ENCODE data around the gene APEH. TPM values are rescaled to one million over a fixed set of nuclear protein-coding genes. Genes with fewer than 3 reads are reported as not detected.

Gene APEH
- total RNA-seq, 1 experiment from 2014 or later: 215 TPM

GRCh38 chr3:49720855-49721595 is 46.9 kb downstream of the APEH start:
- H3K4me3 Mint-ChIP-seq: peak overlapping the region in 1 of 2 experiments; percentile 12; a peak in 2 of 5 replicates
- Histone ChIP-seq H4K8ac (replicated peaks; ENCODE audit: insufficient read length, low read depth, low read length) (no peak overlapping the region), H3K14ac (ENCODE audit: insufficient read depth, low read length) (no peak overlapping the region), H3K4me2 (ENCODE audit: insufficient read depth, insufficient read length, low read length) (no peak overlapping the region), H2AK5ac (ENCODE audit: insufficient read length, low read length) (no peak overlapping the region), H2BK5ac (ENCODE audit: insufficient read length, low read length) (no peak overlapping the region), H3K56ac (ENCODE audit: insufficient read length, low read depth, low read length) (no peak overlapping the region), H4K5ac (ENCODE audit: insufficient read length, low read depth, low read length) (no peak overlapping the region), H3K9ac (ENCODE audit: extremely low read depth, insufficient read length, low read length) (no peak overlapping the region), H3K27me3 (ENCODE audit: insufficient read depth, low read length) (no peaks in the 10 kb centered on the region), H4K20me1 (ENCODE audit: control insufficient read depth, insufficient read depth, insufficient read length) (no peaks in the 10 kb centered on the region), H3K4me1 (ENCODE audit: insufficient read depth, low read length) (no peaks in the 10 kb centered on the region), H4K91ac (ENCODE audit: insufficient read length, low read depth, low read length) (no peak overlapping the region), H2BK12ac (ENCODE audit: insufficient read length, low read depth, low read length) (no peak overlapping the region), H2BK20ac (ENCODE audit: low read depth, low read length, poor library complexity, severe bottlenecking) (no peak overlapping the region), H3K9me3 (ENCODE audit: control insufficient read depth, low read depth, low read length) (no peaks in the 10 kb centered on the region), H3T11ph (ENCODE audit: low read length) (no peak overlapping the region), H2BK120ac (ENCODE audit: low read depth, low read length, poor library complexity, severe bottlenecking) (no peak overlapping the region), H3K79me2 (ENCODE audit: insufficient read depth, low read length) (no peaks in the 10 kb centered on the region), H2BK15ac (ENCODE audit: low read depth, low read length) (no peak overlapping the region), H3K79me1 (ENCODE audit: insufficient read depth, low read depth, low read length, poor library complexity, severe bottlenecking) (peaks cover 2% of the 10 kb centered on the region), H3K4ac (ENCODE audit: low read depth, low read length) (no peak overlapping the region), H3K18ac (ENCODE audit: insufficient read length, low read depth, low read length) (no peak overlapping the region), H2AFZ (ENCODE audit: low read length) (no peak overlapping the region), H3K23me2 (ENCODE audit: insufficient read length, low read depth, low read length, poor library complexity, severe bottlenecking) (peaks cover 25% of the 10 kb centered on the region), H3K27ac (ENCODE audit: insufficient read length, low read depth, low read length) (no peak overlapping the region), H3K23ac (ENCODE audit: insufficient read length, low read depth, low read length) (no peak overlapping the region)
- peaks cover 0 to 32% (median 31%) of the 10 kb centered on the region in 3 experiments; a peak in 6 of 7 replicates for H3K36me3 Mint-ChIP-seq (ENCODE audit: insufficient read depth in 1 of 3, low read depth in 3 of 3)
- TF ChIP-seq CTCF (conservative IDR thresholded peaks at IDR 0.05): no peak
- no peak overlapping the region; a peak in 1 of 7 replicates for H3K27ac Mint-ChIP-seq
- H3K4me1 Mint-ChIP-seq: peaks cover 18 to 22% of the 10 kb centered on the region in 2 experiments
- H3K9me3 Mint-ChIP-seq: no peaks in the 10 kb centered on the region
- peaks cover 4% of the 10 kb centered on the region for H3K27me3 Mint-ChIP-seq (ENCODE audit: low read depth)
- DNase-seq: no peak
- WGBS (ENCODE audit: extremely low coverage, insufficient read length, low lambda C conversion rate): no CpG with 5 or more reads among the region's 4 CpGs
